IMR-90 (cell line): ENCODE results near the gene YAE1. TPM values are rescaled to one million over a fixed set of nuclear protein-coding genes. Genes with fewer than 3 reads are reported as not detected.

Experiments
- ATAC-seq: fragments of 200-7000 bp; cut with Tn5 transposase; 2 replicates; pipeline ENCODE4 v1.9.1; 2020; ENCODE audit warnings: low read depth, mild to moderate bottlenecking, moderate library complexity
- BruUV-seq: library from RNA; stranded (reverse); fragments of 400-500 nt; replicated peaks from 2 replicates; lab custom pipeline; 2021; lab: Mats Ljungman, UMichigan
- CTCF ChIA-PET: fragments of 300-600 bp; formaldehyde crosslinking; extraction: SDS; loops from one replicate; lab custom pipeline; 2021; ENCODE audit warnings: antibody characterized with exemption; lab: Yijun Ruan, JAX
- POLR2A ChIA-PET: fragments of 300-600 bp; sonication (Branson Sonifier 250); formaldehyde crosslinking; loops from one replicate; lab custom pipeline; 2022; ENCODE audit warnings: antibody characterized with exemption; ENCODE audit not compliant: unreplicated experiment; lab: Charles Lee
- DNase-seq: peaks from one replicate; pipeline ENCODE4 v3.0.0; 2013
- H2AFZ ChIP-seq: replicated peaks from 2 replicates; pipeline ENCODE3; 2013; ENCODE audit warnings: low read length, mild to moderate bottlenecking; ENCODE audit not compliant: poor library complexity
- H2AK5ac ChIP-seq: 2 replicates; pipeline ENCODE4 v1.6.1; 2013; ENCODE audit warnings: low read depth, low read length, inconsistent platforms
- H2AK9ac ChIP-seq: replicated peaks from 2 replicates; pipeline ENCODE3; 2013; ENCODE audit warnings: mild to moderate bottlenecking, low read depth, low read length, moderate library complexity; ENCODE audit not compliant: poor library complexity
- H2BK120ac ChIP-seq: 2 replicates; pipeline ENCODE4 v1.6.1; 2013; ENCODE audit warnings: low read depth, low read length, inconsistent platforms
- H2BK15ac ChIP-seq: 3 replicates; pipeline ENCODE4 v1.6.1; 2013; ENCODE audit warnings: low read depth, low read length, inconsistent platforms
- H2BK20ac ChIP-seq: 2 replicates; pipeline ENCODE4 v1.6.1; 2013; ENCODE audit warnings: low read depth, mild to moderate bottlenecking, inconsistent platforms, low read length, moderate library complexity
- H2BK5ac ChIP-seq: 2 replicates; pipeline ENCODE4 v1.6.1; 2013; ENCODE audit warnings: mild to moderate bottlenecking, low read depth, low read length, inconsistent platforms; ENCODE audit not compliant: poor library complexity, severe bottlenecking
- H3K14ac ChIP-seq: replicated peaks from 2 replicates; pipeline ENCODE4 v1.6.1; 2013; ENCODE audit warnings: low read depth, low read length, inconsistent platforms
- H3K18ac ChIP-seq: 2 replicates; pipeline ENCODE4 v1.6.1; 2013; ENCODE audit warnings: low read depth, low read length, control low read depth
- H3K23ac ChIP-seq: 2 replicates; pipeline ENCODE4 v1.6.1; 2013; ENCODE audit warnings: low read depth, low read length, inconsistent platforms
- H3K27ac ChIP-seq: 2 replicates; pipeline ENCODE4 v1.5.1; 2013; ENCODE audit warnings: mild to moderate bottlenecking, control low read depth, low read length; ENCODE audit not compliant: insufficient read depth
- H3K27me3 ChIP-seq: 2 replicates; pipeline ENCODE4 v1.6.1; 2013; ENCODE audit warnings: low read length; ENCODE audit not compliant: control insufficient read depth, insufficient read depth
- H3K36me3 ChIP-seq: 2 replicates; pipeline ENCODE4 v1.6.1; 2013; ENCODE audit warnings: low read length, mixed read lengths; ENCODE audit not compliant: control insufficient read depth, insufficient read depth
- H3K4ac ChIP-seq: 2 replicates; pipeline ENCODE4 v1.6.1; 2013; ENCODE audit warnings: low read depth, low read length, inconsistent platforms
- H3K4me1 ChIP-seq: 2 replicates; pipeline ENCODE4 v1.6.1; 2013; ENCODE audit warnings: low read length, mixed read lengths; ENCODE audit not compliant: control insufficient read depth, insufficient read depth
- H3K4me2 ChIP-seq: 2 replicates; pipeline ENCODE4 v1.6.1; 2013; ENCODE audit warnings: low read depth, mild to moderate bottlenecking, control low read depth, low read length, moderate library complexity
- H3K4me3 ChIP-seq: 2 replicates; pipeline ENCODE4 v1.5.1; 2013; ENCODE audit warnings: low read depth, mild to moderate bottlenecking, control low read depth, low read length, moderate library complexity; ENCODE audit not compliant: insufficient read depth
- H3K56ac ChIP-seq: 2 replicates; pipeline ENCODE4 v1.6.1; 2013; ENCODE audit warnings: low read length, inconsistent platforms; ENCODE audit not compliant: insufficient read depth; ENCODE audit errors: extremely low read depth
- H3K79me1 ChIP-seq, 2 experiments: 2 replicates each; pipeline ENCODE4 v1.6.1; 2013; ENCODE audit warnings: low read length in 2 of 2, inconsistent platforms in 1 of 2, low read depth in 1 of 2
- H3K9ac ChIP-seq: 2 replicates; pipeline ENCODE4 v1.6.1; 2013; ENCODE audit warnings: low read depth, low read length, control low read depth
- H3K9me1 ChIP-seq: 2 replicates; pipeline ENCODE4 v1.6.1; 2013; ENCODE audit warnings: low read length, inconsistent platforms; ENCODE audit not compliant: insufficient read depth
- H3K9me3 ChIP-seq: 2 replicates; pipeline ENCODE4 v1.6.1; 2013; ENCODE audit warnings: low read length; ENCODE audit not compliant: control insufficient read depth, insufficient read depth
- H4K20me1 ChIP-seq: 2 replicates; pipeline ENCODE4 v1.6.1; 2013; ENCODE audit warnings: low read length, inconsistent platforms; ENCODE audit not compliant: insufficient read depth
- H4K5ac ChIP-seq: 2 replicates; pipeline ENCODE4 v1.6.1; 2013; ENCODE audit warnings: mild to moderate bottlenecking, low read depth, low read length, control low read depth
- H4K8ac ChIP-seq, 2 experiments: 2 replicates each; pipeline ENCODE4 v1.6.1; 2013; ENCODE audit warnings: low read depth in 2 of 2, low read length in 2 of 2, control low read depth in 1 of 2, inconsistent platforms in 1 of 2
- H4K91ac ChIP-seq: 2 replicates; pipeline ENCODE4 v1.6.1; 2013; ENCODE audit warnings: low read depth, low read length, inconsistent platforms; ENCODE audit not compliant: insufficient read depth
- BHLHE40 ChIP-seq: fragments of 150-350 bp; IDR thresholded peaks from 2 replicates; pipeline ENCODE4 v1.6.1; 2016; ENCODE audit warnings: mild to moderate bottlenecking, low read depth, low read length
- CEBPB ChIP-seq: IDR thresholded peaks from 2 replicates; pipeline ENCODE4 v1.6.1; 2012; ENCODE audit warnings: low read depth, low read length, improper control_type of control experiment
- CHD1 ChIP-seq: IDR thresholded peaks from 2 replicates; pipeline ENCODE4 v1.6.1; 2012; ENCODE audit warnings: low read depth, low read length, improper control_type of control experiment
- CTCF ChIP-seq: conservative IDR thresholded peaks from 2 replicates; pipeline ENCODE4 v1.5.1; 2012; ENCODE audit warnings: mild to moderate bottlenecking, low read depth, low read length, improper control_type of control experiment
- FOS ChIP-seq: fragments of 150-350 bp; IDR thresholded peaks from 2 replicates; pipeline ENCODE4 v1.6.1; 2016; ENCODE audit warnings: low read depth, low read length
- MAFK ChIP-seq: IDR thresholded peaks from 2 replicates; pipeline ENCODE4 v1.6.1; 2012; ENCODE audit warnings: low read depth, low read length, improper control_type of control experiment
- MXI1 ChIP-seq: IDR thresholded peaks from 2 replicates; pipeline ENCODE4 v1.6.1; 2012; ENCODE audit warnings: low read depth, mild to moderate bottlenecking, low read length, moderate library complexity, borderline replicate concordance
- NFE2L2 ChIP-seq: fragments of 150-350 bp; IDR thresholded peaks from 2 replicates; pipeline ENCODE4 v1.6.1; 2016; ENCODE audit warnings: low read depth, mild to moderate bottlenecking, low read length
- RAD21 ChIP-seq: IDR thresholded peaks from 2 replicates; pipeline ENCODE4 v1.6.1; 2012; ENCODE audit warnings: low read length, improper control_type of control experiment
- RCOR1 ChIP-seq: IDR thresholded peaks from 2 replicates; pipeline ENCODE4 v1.6.1; 2012; ENCODE audit warnings: mild to moderate bottlenecking, low read length, improper control_type of control experiment; ENCODE audit not compliant: insufficient replicate concordance
- RFX5 ChIP-seq: IDR thresholded peaks from 2 replicates; pipeline ENCODE4 v1.8.0; 2012; ENCODE audit warnings: low read depth, mild to moderate bottlenecking, low read length, moderate library complexity
- SMC3 ChIP-seq: fragments of 150-350 bp; IDR thresholded peaks from 2 replicates; pipeline ENCODE4 v1.6.1; 2016; ENCODE audit warnings: low read depth, mild to moderate bottlenecking, antibody characterized with exemption, low read length, moderate library complexity
- WGBS, 2 experiments: methylation state at CpG; one replicate each; pipeline versions ENCODE4 v1.1.5 to v1.1.7; 2013; ENCODE audit warnings: missing lambda C conversion rate in 2 of 2; ENCODE audit not compliant: insufficient read length in 1 of 2; ENCODE audit errors: extremely low coverage in 2 of 2; 5-methylcytosine and 5-hydroxymethylcytosine counted together
- dilution Hi-C: fragments of 300-500 bp; cut with HindIII; formaldehyde crosslinking; loops from one replicate; pipeline ENCODE4 v1.14.3; 2018; ENCODE audit warnings: low sequenced_read_pairs; ENCODE audit not compliant: unreplicated experiment
- in situ Hi-C: fragments of 300-500 bp; cut with MboI; formaldehyde crosslinking; loops from 3 replicates; pipeline ENCODE4 v1.14.3; 2019; ENCODE audit warnings: low sequenced_read_pairs, inconsistent platforms, mixed read lengths
- intact Hi-C: fragments of 100-400 bp; cut with micrococcal nuclease; formaldehyde crosslinking; loops from 2 replicates; pipeline ENCODE4 v1.10.0; 2022
- polyA plus RNA-seq, 3 experiments: library from polyadenylated mRNA; depleted of rRNA; stranded (reverse); fragments of >200 nt; gene quantifications; 2 replicates each; pipeline ENCODE4 v1.2.3, GENCODE V29; 2012; ENCODE audit warnings: low replicate concordance in 1 of 3
- total RNA-seq: library from RNA; depleted of rRNA; stranded (reverse); fragments of >200 nt; gene quantifications from 2 replicates; pipeline ENCODE4 v1.2.3, GENCODE V29; 2012
- TF ChIP-seq, protein P1 (sequence below): fragments of 150-350 bp; IDR thresholded peaks from 2 replicates; pipeline ENCODE4 v1.6.1; 2016; ENCODE audit warnings: low read depth, mild to moderate bottlenecking, low read length, moderate library complexity, borderline replicate concordance
- TF ChIP-seq, protein P2 (sequence below): fragments of 150-350 bp; IDR thresholded peaks from 2 replicates; pipeline ENCODE4 v1.6.1; 2017; ENCODE audit warnings: mild to moderate bottlenecking, antibody characterized with exemption, low read length, low read depth

The YAE1 gene
- total and polyA plus RNA-seq, 2 of the 4 experiments (the other 2 are of a cell fraction): 28.6 to 36.7 TPM

GRCh38 chr7:39613577-39613976 is 47.4 kb downstream of the YAE1 start:
- Histone ChIP-seq H3K36me3 (no peaks in the 10 kb centered on the region), H3K4ac (no peak overlapping the region), H3K9me3 (no peaks in the 10 kb centered on the region), H3K23ac (no peak overlapping the region), H4K8ac (no peak overlapping the region), H2AFZ (no peak overlapping the region), H2BK15ac (no peak overlapping the region), H3K27me3 (no peaks in the 10 kb centered on the region), H3K4me1 (peaks cover 15% of the 10 kb centered on the region), H2BK120ac (0 out of 2 replicates have a peak overlapping the region, but pooled peaks have one; percentile 21), H3K27ac (no peak overlapping the region), H3K9me1 (peaks cover 2% of the 10 kb centered on the region; the same call in 1 of the 2 replicates), H3K14ac (no peak overlapping the region), H3K9ac (no peak overlapping the region), H4K5ac (peak overlapping the region; percentile 16; the same call in 1 of the 2 replicates), H2BK5ac (no peak overlapping the region), H2BK20ac (no peak overlapping the region), H4K91ac (no peak overlapping the region), H3K56ac (no peak overlapping the region), H3K79me1 (peaks cover under 1 to 6% of the 10 kb centered on the region in 2 experiments; a peak in 2 of 4 replicates), H3K4me2 (no peak overlapping the region), H2AK9ac (no peak overlapping the region), H3K4me3 (no peak overlapping the region), H2AK5ac (no peak overlapping the region), H3K18ac (no peak overlapping the region), H4K20me1 (no peaks in the 10 kb centered on the region)
- DNase-seq: peak; percentile 76
- ChIA-PET POLR2A (no interaction called here), CTCF (interaction anchor here (0.5 kb wide), 1 partner anchor 16 kb away, joined by 3 read pairs; no protein-coding TSS in a partner anchor)
- TF ChIP-seq CHD1: no peak
- no peak for TF ChIP-seq FOS
- no peak; the same call in 1 of the 2 replicates for TF ChIP-seq CEBPB
- no peak for TF ChIP-seq MXI1
- TF ChIP-seq BHLHE40: no peak
- TF ChIP-seq, protein P1, sequence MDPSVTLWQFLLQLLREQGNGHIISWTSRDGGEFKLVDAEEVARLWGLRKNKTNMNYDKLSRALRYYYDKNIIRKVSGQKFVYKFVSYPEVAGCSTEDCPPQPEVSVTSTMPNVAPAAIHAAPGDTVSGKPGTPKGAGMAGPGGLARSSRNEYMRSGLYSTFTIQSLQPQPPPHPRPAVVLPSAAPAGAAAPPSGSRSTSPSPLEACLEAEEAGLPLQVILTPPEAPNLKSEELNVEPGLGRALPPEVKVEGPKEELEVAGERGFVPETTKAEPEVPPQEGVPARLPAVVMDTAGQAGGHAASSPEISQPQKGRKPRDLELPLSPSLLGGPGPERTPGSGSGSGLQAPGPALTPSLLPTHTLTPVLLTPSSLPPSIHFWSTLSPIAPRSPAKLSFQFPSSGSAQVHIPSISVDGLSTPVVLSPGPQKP: no peak
- TF ChIP-seq CTCF: no peak
- TF ChIP-seq RFX5: no peak
- no peak for TF ChIP-seq SMC3
- no peak for TF ChIP-seq RAD21
- no peak for TF ChIP-seq RCOR1
- TF ChIP-seq, protein P2, sequence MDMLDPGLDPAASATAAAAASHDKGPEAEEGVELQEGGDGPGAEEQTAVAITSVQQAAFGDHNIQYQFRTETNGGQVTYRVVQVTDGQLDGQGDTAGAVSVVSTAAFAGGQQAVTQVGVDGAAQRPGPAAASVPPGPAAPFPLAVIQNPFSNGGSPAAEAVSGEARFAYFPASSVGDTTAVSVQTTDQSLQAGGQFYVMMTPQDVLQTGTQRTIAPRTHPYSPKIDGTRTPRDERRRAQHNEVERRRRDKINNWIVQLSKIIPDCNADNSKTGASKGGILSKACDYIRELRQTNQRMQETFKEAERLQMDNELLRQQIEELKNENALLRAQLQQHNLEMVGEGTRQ: no peak
- TF ChIP-seq MAFK: no peak
- no peak for TF ChIP-seq NFE2L2
- dilution Hi-C loops (no loop called here), in situ Hi-C loops (no loop called here), intact Hi-C loops (no loop called here)
- WGBS, 2 experiments: no CpG with 5 or more reads among the region's 4 CpGs
- ATAC-seq: no peak
- no TSS peak for BruUV-seq
